MV-4-11 (cell line): ENCODE results near the gene ZNRF1.
"Not testable (repeated sequence)": the region's sequence is repeated elsewhere in the genome, so short reads cannot be mapped to it uniquely, and the experiment has no call there.

ENCODE experiments used
- DNase-seq: peaks from one replicate; lab custom pipeline; 2025; lab: John Stamatoyannopoulos, UW

Gene ZNRF1

GRCh38 chr16:74998481-74999218 is at the start of gene ZNRF1:
TSS of gene ZNRF1 (plus strand) at chr16:74999024. CDS start at chr16:74999672, 648 bp downstream.
- peak; percentile 71 for DNase-seq

DNA sequence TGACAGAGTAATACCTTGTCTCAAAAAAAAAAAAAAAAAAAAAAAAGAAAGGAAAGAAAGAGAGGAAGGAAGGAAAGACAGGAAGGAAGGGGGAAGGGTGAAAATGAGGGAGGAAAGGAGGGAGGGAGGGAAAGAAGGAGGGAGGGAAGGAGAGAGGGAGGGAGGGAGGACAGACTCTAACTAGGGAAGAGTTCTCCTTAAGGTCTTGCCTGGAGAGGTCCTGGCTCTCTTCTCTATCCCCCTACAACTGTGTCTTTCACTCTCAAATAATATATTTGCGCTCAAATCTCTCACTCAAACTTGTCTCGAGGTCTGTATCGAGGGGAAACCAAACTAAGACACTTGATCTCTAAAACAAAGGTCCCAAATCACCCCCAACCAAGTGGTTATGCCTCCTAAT is 49.5 kb upstream of the ZNRF1 start:
- DNase-seq = no peak

DNA sequence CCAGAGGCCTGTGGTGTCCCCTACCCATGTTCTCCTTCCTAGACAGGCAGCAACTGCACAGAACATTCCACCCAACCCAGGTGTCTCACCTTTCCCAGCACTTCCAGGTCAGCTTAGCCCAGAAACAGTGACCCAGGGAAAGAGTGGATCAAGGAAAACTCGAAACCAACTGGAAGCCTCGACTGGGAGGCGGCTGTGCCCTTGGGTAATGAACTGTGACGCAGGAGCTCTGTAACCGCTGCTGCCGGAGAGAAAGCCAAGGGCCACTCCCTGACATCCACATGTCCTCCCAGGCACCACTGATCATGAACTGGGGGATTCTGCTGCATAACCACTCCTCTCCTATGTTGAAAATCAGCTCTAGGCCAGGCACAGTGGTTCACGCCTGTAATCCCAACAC is 48.3 kb upstream of the ZNRF1 start:
- no peak for DNase-seq

- DNase-seq = no peak
Observed at GRCh38 chr16:74951206-74951605, 47.6 kb upstream of the ZNRF1 start.

DNA sequence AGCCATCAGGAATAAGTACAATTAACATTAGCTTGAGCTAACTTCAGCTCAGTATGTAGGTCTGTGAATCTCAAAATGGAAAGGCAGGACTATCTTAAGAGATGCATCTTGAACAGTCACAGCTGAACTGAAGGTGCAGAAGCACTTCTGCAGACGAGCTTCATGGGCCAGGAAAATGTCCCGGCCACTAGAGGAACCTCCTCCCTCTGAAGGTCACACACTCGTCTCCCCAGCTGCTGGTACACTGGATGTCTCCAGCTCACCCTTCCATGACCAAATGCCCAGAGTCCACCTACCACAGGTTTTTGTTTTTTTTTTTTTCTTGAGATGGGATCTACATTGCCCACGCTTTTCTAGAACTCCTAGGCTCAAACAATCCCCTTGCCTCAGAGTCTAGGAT is 47.1 kb upstream of the ZNRF1 start:
- DNase-seq = no peak

DNA sequence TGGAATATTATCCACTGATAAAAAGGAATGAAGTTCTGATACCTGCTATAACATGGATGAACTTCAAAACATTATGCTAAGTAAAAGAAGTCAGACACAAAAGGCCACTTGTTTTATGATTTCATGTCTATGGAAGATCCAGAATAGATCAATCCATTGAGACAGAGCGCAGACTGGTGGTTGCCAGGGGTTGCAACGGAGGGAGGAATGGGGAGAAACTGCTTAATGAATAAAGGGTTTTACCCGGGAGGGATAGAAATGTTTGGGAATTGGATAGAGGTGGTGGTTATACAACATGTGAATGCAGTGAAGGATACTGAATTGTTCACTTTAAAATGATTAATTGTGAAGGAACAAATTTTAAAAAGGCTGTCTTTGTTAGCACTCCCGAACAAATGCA is 44.1 kb upstream of the ZNRF1 start:
- no peak for DNase-seq

- DNase-seq = no peak
Observed at GRCh38 chr16:74973304-74973703, 25.5 kb upstream of the ZNRF1 start.

DNA sequence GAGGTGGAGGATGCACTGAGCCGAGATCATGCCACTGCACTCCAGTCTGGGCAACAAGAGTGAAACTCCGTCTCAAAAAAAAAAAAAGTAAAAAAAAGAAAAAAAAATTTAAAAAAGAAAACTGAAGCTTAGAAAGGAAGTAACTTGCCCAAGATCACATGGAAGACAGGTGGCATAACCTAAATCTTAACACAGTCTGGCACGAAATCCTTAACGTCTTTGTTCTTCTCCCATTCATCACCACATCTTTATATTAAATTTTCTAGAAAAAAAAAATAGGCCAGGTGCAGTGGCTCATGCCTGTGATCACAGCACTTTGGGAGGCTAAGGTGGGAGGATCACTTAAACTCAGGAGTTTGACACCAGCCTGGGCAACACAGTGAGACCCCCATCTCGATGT is 23.2 kb upstream of the ZNRF1 start:
- no peak for DNase-seq

DNA sequence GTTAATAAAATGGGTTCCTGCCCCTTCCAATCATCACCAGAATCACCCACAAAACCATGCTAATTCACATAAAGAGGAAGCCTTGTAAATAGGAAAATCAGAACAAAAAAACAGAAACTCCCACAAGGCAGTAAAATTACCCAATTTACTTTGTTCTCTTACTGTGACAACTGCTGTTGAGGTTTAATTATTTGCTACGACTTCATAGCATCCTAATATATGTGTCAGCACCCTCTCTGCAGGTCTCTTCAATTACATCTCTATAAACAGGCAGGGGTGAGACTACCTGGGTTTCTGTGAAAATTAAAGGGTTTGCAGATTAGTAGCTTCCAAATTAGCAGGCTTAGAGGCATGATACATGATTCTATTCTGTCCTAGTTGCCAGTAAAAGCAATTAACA is 16.6 kb upstream of the ZNRF1 start:
- peak; percentile 6 for DNase-seq

- DNase-seq = no peak
Observed at GRCh38 chr16:74984194-74984528, 14.7 kb upstream of the ZNRF1 start.

GRCh38 chr16:74984529-74985296 is 14.1 kb upstream of the ZNRF1 start, which contains the start of gene WDR59:
TSS of gene WDR59 (minus strand) at chr16:74985123. CDS start at chr16:74985017, 106 bp downstream.
- peak; percentile 99 for DNase-seq

DNA sequence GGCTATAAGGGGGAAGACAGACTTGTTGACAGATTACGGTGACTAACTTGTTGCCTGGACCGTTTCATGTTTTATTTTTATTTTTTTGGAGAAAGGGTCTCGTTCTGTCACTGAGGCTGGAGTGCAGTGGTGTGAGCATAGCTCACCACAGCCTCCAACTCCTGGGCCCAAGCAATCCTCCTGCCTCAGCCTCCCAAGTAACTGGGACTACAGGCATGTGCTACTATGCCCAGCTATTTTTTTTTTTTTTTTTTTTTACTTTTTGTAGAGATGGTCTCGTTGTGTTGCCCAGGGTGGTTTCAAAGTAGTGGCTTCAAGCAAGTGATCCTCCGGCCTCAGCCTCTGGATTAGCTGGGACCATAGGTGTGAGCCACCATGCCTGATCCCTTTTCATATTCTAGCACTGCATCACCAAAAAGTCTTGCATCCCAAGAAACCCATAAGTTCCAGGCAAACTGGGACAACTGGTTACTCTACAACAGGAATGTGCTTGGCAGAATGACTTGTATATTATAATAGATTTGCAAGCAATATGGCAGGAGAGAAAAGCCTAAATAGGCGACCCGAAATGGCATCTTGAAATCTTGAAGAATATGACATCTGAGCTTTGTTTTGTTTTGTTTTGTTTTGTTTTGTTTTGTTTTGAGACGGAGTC is 11.7 kb upstream of the ZNRF1 start:
- no peak for DNase-seq

DNA sequence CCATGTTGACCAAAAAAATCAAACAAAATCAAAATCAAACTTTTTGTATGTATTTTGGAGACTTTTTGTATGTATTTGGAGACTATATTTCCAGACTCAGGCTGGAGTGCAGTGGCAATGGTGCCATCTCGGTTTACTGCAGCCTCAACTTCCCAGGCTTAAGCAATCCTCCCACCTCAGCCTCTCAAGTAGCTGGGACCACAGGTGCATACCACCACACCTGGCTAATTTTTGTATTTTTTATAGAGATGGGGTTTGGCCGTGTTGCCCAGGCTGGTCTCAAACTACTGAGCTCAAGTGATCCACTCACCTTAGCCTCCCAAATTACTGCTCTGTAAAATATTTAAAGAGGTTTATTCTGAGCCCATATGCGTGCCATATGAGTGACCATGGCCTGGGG is 9.0 kb upstream of the ZNRF1 start:
- DNase-seq = not testable (repeated sequence)

DNA sequence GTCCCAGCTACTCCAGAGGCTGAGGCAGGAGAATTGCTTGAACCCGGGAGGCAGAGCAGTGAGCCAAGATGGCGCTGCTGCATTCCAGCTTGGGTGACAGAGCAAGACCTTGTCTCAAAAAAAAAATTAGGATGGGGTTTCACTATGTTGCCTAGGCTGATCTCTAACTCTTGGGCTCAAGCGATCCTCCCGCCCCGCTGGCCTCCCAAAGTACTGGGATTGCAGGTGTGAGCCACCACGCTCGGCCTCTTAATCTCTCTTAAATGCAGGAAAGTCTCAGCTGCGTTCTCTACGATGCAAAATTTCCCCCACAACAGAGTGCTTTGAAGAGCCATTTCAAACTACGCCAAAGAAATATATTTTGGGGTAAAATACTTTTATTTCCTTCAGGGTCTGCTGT is 8.0 kb upstream of the ZNRF1 start:
- no peak for DNase-seq

DNA sequence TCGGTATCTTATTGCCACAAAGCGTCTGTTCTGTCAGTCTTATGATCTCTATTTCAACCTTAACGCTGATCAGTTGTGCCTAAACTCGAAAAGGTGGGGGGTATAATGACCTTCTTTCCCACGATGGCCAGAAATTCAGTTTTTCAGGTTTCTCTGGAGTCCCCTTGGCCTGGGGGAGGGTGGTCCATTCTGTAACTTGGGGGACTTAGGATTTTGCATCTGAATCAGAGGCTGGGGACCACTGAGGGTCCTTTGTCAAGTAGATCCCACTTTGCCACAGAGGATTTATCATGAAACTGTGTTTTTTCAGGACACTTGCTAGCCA is 7.6 kb upstream of the ZNRF1 start:
- no peak for DNase-seq

DNA sequence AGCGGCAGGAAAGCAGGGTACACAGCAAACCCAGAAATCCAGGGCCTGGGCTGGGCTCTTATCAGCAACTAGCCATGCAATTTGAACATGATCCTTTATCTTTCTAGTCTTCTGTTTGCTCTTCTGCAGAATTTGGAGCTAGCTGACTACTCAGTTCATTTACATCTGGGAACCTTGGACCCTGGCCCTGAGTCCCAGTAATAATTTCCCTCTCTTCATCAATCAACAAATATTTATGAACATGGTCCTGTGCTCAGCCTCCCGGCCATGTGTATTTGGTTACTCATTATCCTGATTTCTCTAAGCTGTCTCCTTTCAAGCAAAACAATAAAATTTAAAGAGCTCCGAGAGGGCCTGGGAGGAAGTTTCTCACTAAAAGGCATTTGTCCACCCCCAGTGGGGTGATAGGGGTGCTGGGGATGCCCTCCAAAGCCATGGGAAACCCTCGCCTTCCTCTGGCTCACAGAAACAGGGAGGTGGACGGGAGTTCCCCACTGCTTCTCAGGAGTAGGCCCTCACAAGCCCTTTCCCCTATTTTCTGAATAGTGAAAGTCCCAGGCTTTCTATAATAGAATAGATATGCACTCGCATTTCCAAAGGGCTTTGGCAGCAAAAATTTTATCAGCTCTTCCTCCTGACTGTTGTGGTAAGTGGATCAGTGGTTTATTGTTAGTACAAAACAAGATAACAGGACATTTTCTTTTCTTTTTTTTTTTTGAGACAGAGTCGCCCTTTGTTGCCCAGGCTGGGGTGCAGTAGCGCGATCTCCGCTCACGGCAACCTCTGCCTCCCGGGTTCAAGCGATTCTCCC is 7.0 kb upstream of the ZNRF1 start:
- DNase-seq = no peak

DNA sequence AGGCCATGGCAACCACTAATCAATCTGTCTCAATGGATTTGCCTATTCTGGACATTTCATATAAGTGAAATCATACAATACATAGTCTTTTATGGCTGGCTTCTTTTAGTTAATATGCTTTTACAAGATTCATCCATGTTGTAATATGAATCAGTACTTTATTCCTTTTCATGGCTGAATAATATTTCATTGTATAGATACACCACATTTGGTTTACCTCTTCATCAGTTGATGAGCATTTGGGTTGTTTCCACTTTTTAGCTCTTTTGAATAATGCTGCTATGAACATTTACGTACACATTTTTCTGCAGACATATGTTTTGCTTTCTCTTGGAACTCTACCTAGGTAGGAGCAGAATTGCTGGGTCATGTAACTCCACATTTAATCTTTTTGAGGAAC is 2.8 kb upstream of the ZNRF1 start:
- DNase-seq = no peak

- no peak for DNase-seq
Observed at GRCh38 chr16:74997042-74997491, 1.8 kb upstream of the ZNRF1 start.

- no peak for DNase-seq
Observed at GRCh38 chr16:74999219-74999608, 390 bp downstream of the ZNRF1 start.

- no peak for DNase-seq
Observed at GRCh38 chr16:74999609-75000480, 1.0 kb downstream of the ZNRF1 start.

DNA sequence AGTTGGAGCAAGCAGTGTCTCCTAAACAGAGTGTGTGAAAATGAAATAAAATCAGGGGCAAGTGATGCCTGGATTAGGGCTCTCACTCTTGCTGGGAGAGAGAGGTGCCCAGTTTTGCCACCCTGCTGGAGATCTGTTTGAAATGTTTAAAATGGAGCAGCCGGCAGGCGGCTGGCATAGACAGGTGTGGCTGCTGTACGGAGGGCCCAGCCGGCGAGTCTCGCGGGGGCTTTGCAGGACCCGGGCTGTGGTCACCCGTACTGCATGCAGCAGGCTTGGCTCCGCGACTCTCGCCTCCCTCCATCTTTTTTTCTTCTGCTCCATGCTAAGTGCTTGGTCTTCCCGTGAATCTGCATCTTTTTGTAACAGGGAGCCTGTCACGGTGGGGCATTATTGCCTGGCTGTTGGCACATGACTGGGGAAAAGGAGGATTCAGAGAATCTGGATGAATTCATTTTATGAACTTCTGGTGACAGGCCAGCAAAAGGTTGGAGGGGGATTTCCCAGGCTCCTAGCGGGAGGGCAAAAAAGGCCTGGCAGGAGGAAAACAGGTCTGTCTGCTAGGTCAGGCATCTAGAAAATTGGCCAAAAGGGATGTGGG is 1.8 kb downstream of the ZNRF1 start:
- DNase-seq = no peak
